Prostate gland (tissue), 2 donors: ENCODE data around the gene KCNK5.

Source experiments
- POLR2A ChIP-seq: fragments of 450-650 bp; IDR thresholded peaks from one replicate; pipeline ENCODE4 v1.6.1; 2016; ENCODE audit warnings: antibody characterized with exemption, mild to moderate bottlenecking
- TF ChIP-seq, protein P1 (sequence below), 4 experiments: fragments of 200-600 bp in 2 of 4; fragments of 450-650 bp in 2 of 4; sonication (generic) in 2 of 4; IDR thresholded peaks; 1 replicate in 3 of 4; 2 replicates in 1 of 4; pipeline ENCODE4 v1.5.1; 2016 to 2019; ENCODE audit warnings: antibody characterized with exemption in 4 of 4, mild to moderate bottlenecking in 2 of 4, moderate library complexity in 2 of 4

DNA sequence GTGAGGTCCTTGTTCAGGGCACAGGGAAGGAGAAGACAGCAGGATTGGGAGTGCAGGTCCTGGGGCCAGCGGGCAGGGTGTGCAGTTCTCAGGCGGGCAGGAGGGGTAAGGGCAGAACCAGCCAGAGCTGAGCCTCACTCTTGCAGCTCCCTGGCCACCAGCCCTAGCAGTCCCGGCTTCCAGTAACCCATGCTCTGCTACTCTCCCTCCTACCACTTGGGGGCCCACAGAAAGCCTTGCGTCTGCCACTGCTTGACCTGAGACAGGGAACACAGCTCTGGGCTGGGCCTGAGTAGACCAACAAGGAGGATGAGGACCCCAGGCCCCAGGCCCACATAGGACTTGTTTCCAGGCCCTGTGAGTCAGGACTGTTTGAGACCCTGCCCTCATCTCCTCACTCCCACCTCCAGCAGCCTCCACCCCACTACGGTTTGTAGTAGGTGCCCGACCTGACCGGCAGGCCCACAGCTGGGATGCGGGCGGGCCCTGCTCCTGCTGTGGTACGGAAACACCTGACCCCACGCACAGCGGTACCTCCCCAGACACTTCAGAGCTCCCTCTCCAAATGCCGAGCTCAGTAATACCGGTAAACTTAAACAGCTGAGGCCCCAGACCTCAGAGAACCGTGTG is 39.2 kb downstream of the KCNK5 start:
- TF ChIP-seq, protein P1, sequence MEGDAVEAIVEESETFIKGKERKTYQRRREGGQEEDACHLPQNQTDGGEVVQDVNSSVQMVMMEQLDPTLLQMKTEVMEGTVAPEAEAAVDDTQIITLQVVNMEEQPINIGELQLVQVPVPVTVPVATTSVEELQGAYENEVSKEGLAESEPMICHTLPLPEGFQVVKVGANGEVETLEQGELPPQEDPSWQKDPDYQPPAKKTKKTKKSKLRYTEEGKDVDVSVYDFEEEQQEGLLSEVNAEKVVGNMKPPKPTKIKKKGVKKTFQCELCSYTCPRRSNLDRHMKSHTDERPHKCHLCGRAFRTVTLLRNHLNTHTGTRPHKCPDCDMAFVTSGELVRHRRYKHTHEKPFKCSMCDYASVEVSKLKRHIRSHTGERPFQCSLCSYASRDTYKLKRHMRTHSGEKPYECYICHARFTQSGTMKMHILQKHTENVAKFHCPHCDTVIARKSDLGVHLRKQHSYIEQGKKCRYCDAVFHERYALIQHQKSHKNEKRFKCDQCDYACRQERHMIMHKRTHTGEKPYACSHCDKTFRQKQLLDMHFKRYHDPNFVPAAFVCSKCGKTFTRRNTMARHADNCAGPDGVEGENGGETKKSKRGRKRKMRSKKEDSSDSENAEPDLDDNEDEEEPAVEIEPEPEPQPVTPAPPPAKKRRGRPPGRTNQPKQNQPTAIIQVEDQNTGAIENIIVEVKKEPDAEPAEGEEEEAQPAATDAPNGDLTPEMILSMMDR (IDR thresholded peaks at IDR 0.05): peak in 1 of 4 experiments; percentile 51
- no peak for TF ChIP-seq POLR2A
